IPS-NIHi7 (cell line): ENCODE data around the gene ARL11.

Experiments used
- DNase-seq: peaks from one replicate; pipeline ENCODE4 v3.0.0; 2012; ENCODE audit warnings: mixed read lengths; ENCODE audit errors: extremely low spot score

ARL11 gene

GRCh38 chr13:49649244-49649962 lies 21.1 kb downstream of the ARL11 start:
- peak; percentile 50 for DNase-seq

- DNase-seq, result no peak
Observed at GRCh38 chr13:49649963-49650312, 21.6 kb downstream of the ARL11 start.

GRCh38 chr13:49651570-49652354 lies 23.5 kb downstream of the ARL11 start:
- DNase-seq, result no peak

GRCh38 chr13:49652355-49653305 lies 24.3 kb downstream of the ARL11 start:
- peak; percentile 74 for DNase-seq

GRCh38 chr13:49653478-49653877 lies 25.2 kb downstream of the ARL11 start:
- no peak for DNase-seq

GRCh38 chr13:49654011-49654410 lies 25.7 kb downstream of the ARL11 start:
- no peak for DNase-seq

- DNase-seq, result no peak
Observed at GRCh38 chr13:49655906-49656305, 27.6 kb downstream of the ARL11 start.

GRCh38 chr13:49657241-49657641 lies 28.9 kb downstream of the ARL11 start:
- no peak for DNase-seq

GRCh38 chr13:49664606-49665005 lies 36.3 kb downstream of the ARL11 start:
- no peak for DNase-seq

- DNase-seq, result no peak
Observed at GRCh38 chr13:49667773-49668172, 39.5 kb downstream of the ARL11 start.

- peak; percentile 81 for DNase-seq
Observed at GRCh38 chr13:49669735-49670309, 41.5 kb downstream of the ARL11 start.

GRCh38 chr13:49670828-49671227 lies 42.5 kb downstream of the ARL11 start:
- DNase-seq, result no peak

- DNase-seq, result no peak
Observed at GRCh38 chr13:49676581-49677298, 48.4 kb downstream of the ARL11 start.

- no peak for DNase-seq
Observed at GRCh38 chr13:49678191-49678914, 50.0 kb downstream of the ARL11 start.

GRCh38 chr13:49679246-49679645 lies 50.9 kb downstream of the ARL11 start:
- no peak for DNase-seq

GRCh38 chr13:49681842-49682435 lies 53.6 kb downstream of the ARL11 start:
- no peak for DNase-seq
